OCI-LY7 (cell line): Measurements from ENCODE around the gene SPRR3. TPM values are rescaled to one million over a fixed set of nuclear protein-coding genes. Genes with fewer than 3 reads are reported as not detected.

Experiments
- Bru-seq: library from RNA; stranded (reverse); fragments of 400-500 nt; gene quantifications from one replicate; lab custom pipeline; 2021; lab: Mats Ljungman, UMichigan
- BruChase-seq, 2 experiments: library from RNA; stranded (reverse); fragments of 400-500 nt; gene quantifications; one replicate each; lab custom pipeline; 2021; lab: Mats Ljungman, UMichigan
- BruUV-seq: library from RNA; stranded (reverse); fragments of 400-500 nt; replicated peaks from 2 replicates; lab custom pipeline; 2021; lab: Mats Ljungman, UMichigan
- CTCF ChIA-PET: fragments of 300-600 bp; sonication (Branson Sonifier 250); formaldehyde crosslinking; loops from one replicate; lab custom pipeline; 2022; ENCODE audit warnings: antibody characterized with exemption; ENCODE audit not compliant: unreplicated experiment; lab: Charles Lee
- POLR2A ChIA-PET: fragments of 300-600 bp; sonication (Branson Sonifier 250); formaldehyde crosslinking; loops from one replicate; lab custom pipeline; 2022; ENCODE audit warnings: antibody characterized with exemption; lab: Charles Lee
- DNase-seq: peaks from one replicate; pipeline ENCODE4 v3.0.0-alpha.2; 2015; ENCODE audit warnings: low spot score
- H2AFZ ChIP-seq: fragments of 200-600 bp; sonication (generic), shearing (Covaris generic); 2 replicates; pipeline ENCODE4 v1.6.1; 2014; ENCODE audit warnings: mild to moderate bottlenecking, antibody characterized with exemption, low read length, moderate library complexity
- H3K27ac ChIP-seq: fragments of 200-600 bp; sonication (generic); 2 replicates; pipeline ENCODE4 v1.5.1; 2014; ENCODE audit warnings: mixed run types, low read depth, mild to moderate bottlenecking, moderate library complexity, low read length, inconsistent platforms; ENCODE audit not compliant: poor library complexity, severe bottlenecking
- H3K36me3 ChIP-seq: fragments of 200-600 bp; sonication (generic); 2 replicates; pipeline ENCODE4 v1.6.1; 2014; ENCODE audit warnings: mild to moderate bottlenecking, antibody characterized with exemption, low read length, moderate library complexity, mixed read lengths; ENCODE audit not compliant: insufficient read depth
- H3K4me1 ChIP-seq: fragments of 200-600 bp; sonication (generic); 2 replicates; pipeline ENCODE4 v1.5.1; 2014; ENCODE audit warnings: mild to moderate bottlenecking, low read length; ENCODE audit not compliant: insufficient read depth, poor library complexity, severe bottlenecking
- H3K4me2 ChIP-seq: fragments of 200-600 bp; sonication (generic); 2 replicates; pipeline ENCODE4 v1.6.1; 2014; ENCODE audit warnings: mild to moderate bottlenecking, low read length
- H3K4me3 ChIP-seq: fragments of 200-600 bp; sonication (generic); 2 replicates; pipeline ENCODE4 v1.5.1; 2014; ENCODE audit warnings: mild to moderate bottlenecking, low read depth, low read length; ENCODE audit not compliant: poor library complexity, severe bottlenecking
- H3K79me2 ChIP-seq: fragments of 200-600 bp; sonication (generic); 2 replicates; pipeline ENCODE4 v1.6.1; 2016; ENCODE audit warnings: low read depth, mild to moderate bottlenecking, low read length, moderate library complexity, mixed read lengths; ENCODE audit not compliant: insufficient read depth
- H3K9me2 ChIP-seq: fragments of 200-600 bp; sonication (generic); 2 replicates; pipeline ENCODE4 v1.6.1; 2016; ENCODE audit warnings: mild to moderate bottlenecking, low read length, mixed read lengths; ENCODE audit not compliant: insufficient read depth
- H3K9me3 ChIP-seq: fragments of 200-600 bp; sonication (generic); 2 replicates; pipeline ENCODE4 v1.6.1; 2014; ENCODE audit warnings: mild to moderate bottlenecking, mixed run types, low read length, mixed read lengths
- H4K20me1 ChIP-seq: fragments of 200-600 bp; sonication (generic); 2 replicates; pipeline ENCODE4 v1.6.1; 2014; ENCODE audit warnings: mild to moderate bottlenecking, antibody characterized with exemption, low read length, moderate library complexity, mixed read lengths; ENCODE audit not compliant: insufficient read depth
- CTCF ChIP-seq: fragments of 200-600 bp; sonication (generic); conservative IDR thresholded peaks from 2 replicates; pipeline ENCODE4 v1.5.1; 2014; ENCODE audit warnings: mild to moderate bottlenecking, antibody characterized with exemption, low read length, moderate library complexity, mixed read lengths
- EZH2phosphoT487 ChIP-seq: fragments of 200-600 bp; sonication (generic); IDR thresholded peaks from 2 replicates; pipeline ENCODE4 v1.6.1; 2018; ENCODE audit warnings: low read depth, borderline replicate concordance, mild to moderate bottlenecking, mixed run types, antibody characterized with exemption, low read length, moderate library complexity, mixed read lengths
- intact Hi-C: fragments of 100-400 bp; cut with micrococcal nuclease; formaldehyde crosslinking; loops from one replicate; pipeline ENCODE4 v1.10.0; 2022; ENCODE audit not compliant: unreplicated experiment
- long read RNA-seq: library from polyadenylated mRNA; stranded (forward); transcript quantifications from one replicate; pipeline ENCODE4 v2.0.0, GENCODE V29; 2022
- total RNA-seq, 2 experiments: library from RNA; depleted of rRNA in 1 of 2; stranded (reverse); fragments of >200 nt in 1 of 2; shearing (Covaris generic) in 1 of 2; gene quantifications; 2 replicates each; pipeline ENCODE4 v1.2.3, GENCODE V29; 2014 to 2022

SPRR3 gene, protein sequence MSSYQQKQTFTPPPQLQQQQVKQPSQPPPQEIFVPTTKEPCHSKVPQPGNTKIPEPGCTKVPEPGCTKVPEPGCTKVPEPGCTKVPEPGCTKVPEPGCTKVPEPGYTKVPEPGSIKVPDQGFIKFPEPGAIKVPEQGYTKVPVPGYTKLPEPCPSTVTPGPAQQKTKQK
- total RNA-seq (2014; rRNA removed; shearing (Covaris generic)) (not detected in 2 replicates), total RNA-seq (2022) (not detected in 2 replicates), Bru-seq, nascent RNA (not detected), BruChase-seq, experiment 1, labeled RNA remaining after a 6-hour chase (not detected), BruChase-seq, experiment 2, labeled RNA remaining after a 2-hour chase (not detected)
- long read RNA-seq: 0 reads

DNA sequence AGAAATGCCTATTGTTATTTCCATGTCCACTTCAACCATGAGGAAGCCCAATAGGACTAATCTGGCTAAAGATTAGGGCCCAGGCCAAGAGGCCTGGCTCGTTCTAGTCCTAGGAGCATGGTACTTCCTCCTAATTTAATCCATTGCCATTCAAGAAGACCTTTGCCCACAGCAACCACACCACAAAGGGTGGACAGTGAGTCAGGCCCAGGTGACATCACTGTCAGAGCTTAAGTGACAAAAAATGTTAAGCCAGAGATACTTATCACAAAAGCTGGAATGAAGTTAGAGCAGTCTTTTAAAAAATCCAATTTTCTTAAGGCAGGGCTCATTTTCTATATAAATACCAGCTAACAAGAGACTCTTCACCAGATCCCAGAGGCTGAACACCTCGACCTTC, at the start of gene SPRR3:
SPRR3 (plus strand) TSS at position 368 of the 400 bp plus-strand sequence. CDS start 1,272 bp downstream, outside the sequence.
- no peaks in the 10 kb centered on the region for H3K9me2 ChIP-seq
- TF ChIP-seq CTCF: no peak
- no peak for TF ChIP-seq EZH2phosphoT487

GRCh38 chr1:152953761-152954160, 47.8 kb upstream of the SPRR3 start:
- POLR2A ChIA-PET: no interaction called here
- no peaks in the 10 kb centered on the region for H3K4me1 ChIP-seq
- CTCF ChIA-PET: no interaction called here
- H3K36me3 ChIP-seq: no peaks in the 10 kb centered on the region
- no peak for DNase-seq
- intact Hi-C loops: no loop called here
- H3K27ac ChIP-seq: no peak overlapping the region
- no peaks in the 10 kb centered on the region for H3K79me2 ChIP-seq
- TF ChIP-seq CTCF: no peak
- no peak for TF ChIP-seq EZH2phosphoT487
- H2AFZ ChIP-seq: no peak overlapping the region
- H3K9me3 ChIP-seq: no peaks in the 10 kb centered on the region
- no TSS peak for BruUV-seq
- H3K4me3 ChIP-seq: no peak overlapping the region
- no peaks in the 10 kb centered on the region for H4K20me1 ChIP-seq
- no peaks in the 10 kb centered on the region for H3K9me2 ChIP-seq
- H3K4me2 ChIP-seq: no peak overlapping the region

More for the DNA sequence above, at the start of gene SPRR3:
- no peaks in the 10 kb centered on the region for H3K79me2 ChIP-seq
- no peak for DNase-seq
- no peak within 1 kb of the TSS for H2AFZ ChIP-seq
- H3K4me1 ChIP-seq: no peaks in the 10 kb centered on the region
- intact Hi-C loops: no loop called here
- H3K9me3 ChIP-seq: no peaks in the 10 kb centered on the region
- no peaks in the 10 kb centered on the region for H3K36me3 ChIP-seq
- no peaks in the 10 kb centered on the region for H4K20me1 ChIP-seq
- no peak within 1 kb of the TSS for H3K27ac ChIP-seq
- no peak within 1 kb of the TSS for H3K4me3 ChIP-seq
- H3K4me2 ChIP-seq: no peak within 1 kb of the TSS
- no TSS peak for BruUV-seq
- CTCF ChIA-PET: no interaction called here
- POLR2A ChIA-PET: no interaction called here

DNA sequence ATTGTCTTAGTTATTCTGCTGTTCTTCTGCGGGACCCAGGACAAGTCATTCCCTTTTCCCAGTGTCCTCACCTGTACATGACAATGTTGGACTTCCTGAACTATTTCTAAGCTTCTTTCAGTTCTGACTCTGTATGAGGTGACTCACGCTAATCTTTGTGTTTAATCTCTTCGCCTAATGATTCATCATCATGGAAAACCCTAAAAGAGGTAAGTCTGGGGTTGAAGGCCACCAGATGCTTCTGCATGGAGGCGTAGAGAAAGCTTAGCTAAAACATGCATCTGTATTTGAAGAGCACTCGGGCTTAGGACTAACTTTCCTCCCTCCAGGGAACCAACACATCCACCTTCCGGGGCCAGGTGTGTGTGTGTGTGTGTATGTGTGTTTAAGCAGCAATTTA, 47.1 kb upstream of the SPRR3 start:
- H3K9me2 ChIP-seq: no peaks in the 10 kb centered on the region
- POLR2A ChIA-PET: no interaction called here
- H3K4me2 ChIP-seq: no peak overlapping the region
- no peak overlapping the region for H3K4me3 ChIP-seq
- H3K36me3 ChIP-seq: no peaks in the 10 kb centered on the region
- H4K20me1 ChIP-seq: no peaks in the 10 kb centered on the region
- H3K27ac ChIP-seq: no peak overlapping the region
- intact Hi-C loops: no loop called here
- BruUV-seq: no TSS peak
- TF ChIP-seq CTCF (no peak), EZH2phosphoT487 (no peak)
- no peak overlapping the region for H2AFZ ChIP-seq
- no peaks in the 10 kb centered on the region for H3K9me3 ChIP-seq
- DNase-seq: no peak
- no peaks in the 10 kb centered on the region for H3K4me1 ChIP-seq
- CTCF ChIA-PET: no interaction called here
- no peaks in the 10 kb centered on the region for H3K79me2 ChIP-seq
